HG03196 (cell line): ENCODE results near the gene MPV17.
"Not testable (repeated sequence)": the region's sequence is repeated elsewhere in the genome, so short reads cannot be mapped to it uniquely, and the experiment has no call there.

Experiments
- ATAC-seq: cut with Tn5 transposase; IDR thresholded peaks from one replicate; pipeline ENCODE4 v1.9.1; 2021; ENCODE audit not compliant: unreplicated experiment

Gene MPV17

DNA sequence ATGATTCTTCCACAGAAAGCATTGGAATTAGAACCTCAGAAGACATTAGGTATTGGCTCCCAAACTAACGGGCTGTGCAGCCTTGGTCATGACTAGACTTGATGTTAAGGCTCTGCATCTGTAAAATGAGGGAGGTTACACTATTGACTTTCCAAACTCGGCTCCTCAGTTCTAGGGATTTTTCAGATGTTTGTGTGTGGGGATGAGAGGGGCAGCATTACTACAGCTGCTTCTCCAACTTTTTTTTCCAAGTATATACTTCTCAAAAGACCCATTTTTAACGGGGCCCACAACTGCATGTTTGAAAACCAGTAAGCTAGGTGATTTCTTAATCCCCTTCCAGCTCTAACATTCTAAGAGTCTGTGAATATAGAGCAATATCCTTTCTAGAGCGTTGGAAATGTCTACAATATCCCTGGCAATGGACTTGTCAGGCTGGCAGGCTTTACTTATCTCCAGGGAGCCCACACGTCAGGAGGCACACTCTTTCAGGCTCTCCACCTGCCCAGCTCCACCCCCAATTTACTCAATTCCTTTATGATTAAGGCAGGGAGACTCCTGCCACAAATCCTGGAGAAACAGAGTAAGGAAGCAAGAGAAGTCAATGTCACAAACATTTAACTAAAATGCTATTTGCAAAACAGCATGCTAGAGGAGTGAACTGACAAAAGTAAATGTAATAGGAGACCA lies 844 bp upstream of the MPV17 start:
- ATAC-seq: no peak

GRCh38 chr2:27322301-27322765 lies 564 bp downstream of the MPV17 start:
- ATAC-seq: no peak

DNA sequence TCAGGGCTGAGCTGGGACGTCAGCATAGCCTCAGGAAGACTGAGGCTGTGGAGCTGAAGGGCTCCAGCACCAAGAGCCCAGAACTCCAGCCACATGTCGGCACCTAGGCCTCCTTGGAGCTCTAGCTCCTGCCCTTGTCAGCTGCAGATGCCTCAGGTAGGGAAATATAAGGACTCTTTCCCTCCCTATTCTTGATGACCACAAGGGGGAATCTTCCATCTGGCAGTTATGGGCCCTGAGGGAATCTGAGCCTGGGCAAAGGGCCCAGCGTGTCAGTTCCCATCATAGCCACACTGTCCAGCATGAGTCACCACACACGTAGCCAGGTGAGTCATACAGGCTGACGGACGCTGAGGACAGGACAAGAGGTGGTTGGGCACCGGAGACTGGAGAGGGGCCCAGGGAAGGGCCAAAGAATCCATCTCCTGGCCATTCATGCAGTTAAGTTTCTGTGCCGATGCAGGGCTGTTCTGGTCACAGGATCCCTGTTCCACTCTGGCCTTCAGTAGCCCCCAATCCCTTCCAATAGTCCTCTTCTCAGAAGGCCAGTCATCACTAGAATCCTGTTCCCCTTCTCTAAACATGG lies 1.8 kb downstream of the MPV17 start:
- ATAC-seq: no peak

DNA sequence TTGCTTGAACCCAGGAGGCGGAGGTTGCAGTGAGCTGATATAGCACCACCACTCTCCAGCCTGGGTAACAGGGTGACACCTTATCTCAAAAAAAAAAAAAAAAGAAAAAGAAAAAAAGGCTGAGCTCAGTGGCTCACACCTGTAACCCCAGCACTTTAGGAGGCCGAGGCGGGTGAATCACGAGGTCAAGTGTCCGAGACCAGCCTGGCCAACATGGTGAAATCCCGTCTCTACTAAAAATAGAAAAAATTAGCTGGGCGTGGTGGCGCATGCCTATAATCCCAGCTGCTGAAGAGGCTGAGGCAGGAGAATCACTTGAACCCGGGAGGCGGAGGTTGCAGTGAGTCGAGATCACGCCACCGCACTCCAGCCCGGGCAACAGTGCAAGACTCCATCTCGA lies 3.1 kb downstream of the MPV17 start:
- not testable (repeated sequence) for ATAC-seq

GRCh38 chr2:27316655-27317412 lies 6.1 kb downstream of the MPV17 start:
- ATAC-seq: no peak

GRCh38 chr2:27315122-27315521 lies 7.8 kb downstream of the MPV17 start:
- ATAC-seq: no peak

- no peak for ATAC-seq
These were observed 8.2 kb downstream of the MPV17 start for GRCh38 chr2:27314709-27315108.

DNA sequence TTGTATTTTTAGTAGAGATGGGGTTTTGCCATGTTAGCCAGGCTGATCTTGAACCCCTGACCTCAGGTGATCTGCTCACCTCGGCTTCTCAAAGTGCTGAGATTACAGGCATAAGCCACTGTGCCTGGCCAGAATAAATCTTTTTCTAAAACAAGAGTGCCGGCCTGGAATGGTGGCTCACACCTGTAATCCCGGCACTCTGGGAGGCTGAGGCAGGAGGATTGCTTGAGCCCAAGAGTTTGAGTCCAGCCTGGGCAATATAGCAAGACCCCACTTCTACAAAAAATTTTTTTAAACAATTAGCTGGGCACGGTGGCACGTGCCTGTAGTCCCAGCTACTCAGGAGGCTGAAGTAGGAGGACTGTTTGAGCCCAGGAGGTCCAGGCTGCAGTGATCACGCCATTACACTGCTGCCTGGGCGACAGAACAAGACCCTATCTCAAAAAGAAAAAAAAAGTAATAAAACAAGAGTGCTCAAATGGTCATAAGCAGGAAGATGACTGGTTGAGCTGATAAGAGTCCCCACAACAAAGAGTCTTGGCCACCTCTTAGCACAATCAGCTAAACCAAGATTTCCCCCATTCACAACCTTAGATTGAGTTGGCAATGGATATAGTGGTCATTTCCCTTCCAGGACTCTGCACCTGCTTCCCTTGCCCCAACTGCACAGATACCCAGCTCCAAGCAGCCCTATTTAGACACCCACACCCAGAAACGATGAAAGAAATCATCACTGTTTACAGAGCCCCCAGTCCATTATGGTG lies 8.8 kb downstream of the MPV17 start:
- no peak for ATAC-seq

DNA sequence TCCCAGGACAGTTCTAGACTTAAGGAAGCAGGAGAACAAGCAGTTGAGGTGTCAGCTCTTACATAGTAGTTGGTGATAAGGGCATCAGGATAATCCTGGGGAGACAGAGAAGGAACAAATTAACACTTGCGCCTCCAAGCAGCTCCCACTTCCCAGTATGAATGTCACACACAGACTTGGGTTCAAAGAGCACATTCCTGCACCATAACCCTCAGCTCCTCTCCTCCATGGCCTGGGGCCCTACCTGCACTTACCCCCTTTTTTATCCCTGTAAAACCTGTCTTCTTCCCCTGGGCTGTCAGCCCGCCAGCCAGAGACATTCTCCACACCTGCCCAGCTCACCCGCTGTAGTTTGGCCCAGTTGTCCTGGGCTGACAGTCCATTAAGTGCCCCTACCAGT lies 10.7 kb downstream of the MPV17 start:
- no peak for ATAC-seq

DNA sequence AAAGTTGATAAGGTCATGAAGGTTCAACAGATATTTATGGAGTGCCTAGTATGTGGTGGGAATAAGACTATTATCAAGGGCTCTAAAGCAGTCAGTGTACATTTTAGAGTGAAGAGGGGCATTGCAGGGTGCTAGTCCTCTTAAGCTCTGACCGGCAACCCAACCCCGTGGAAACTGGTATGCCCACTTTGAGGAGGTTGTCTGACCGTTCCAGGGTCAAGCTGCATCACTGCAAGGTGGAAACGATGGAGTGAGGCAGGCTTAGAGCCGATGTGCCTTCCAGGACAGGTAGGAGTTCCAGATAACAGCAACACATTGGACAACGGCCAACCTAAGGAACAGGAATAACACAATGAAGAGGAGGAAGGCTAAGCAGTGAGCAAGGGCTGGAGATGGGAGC lies 13.2 kb downstream of the MPV17 start:
- no peak for ATAC-seq

DNA sequence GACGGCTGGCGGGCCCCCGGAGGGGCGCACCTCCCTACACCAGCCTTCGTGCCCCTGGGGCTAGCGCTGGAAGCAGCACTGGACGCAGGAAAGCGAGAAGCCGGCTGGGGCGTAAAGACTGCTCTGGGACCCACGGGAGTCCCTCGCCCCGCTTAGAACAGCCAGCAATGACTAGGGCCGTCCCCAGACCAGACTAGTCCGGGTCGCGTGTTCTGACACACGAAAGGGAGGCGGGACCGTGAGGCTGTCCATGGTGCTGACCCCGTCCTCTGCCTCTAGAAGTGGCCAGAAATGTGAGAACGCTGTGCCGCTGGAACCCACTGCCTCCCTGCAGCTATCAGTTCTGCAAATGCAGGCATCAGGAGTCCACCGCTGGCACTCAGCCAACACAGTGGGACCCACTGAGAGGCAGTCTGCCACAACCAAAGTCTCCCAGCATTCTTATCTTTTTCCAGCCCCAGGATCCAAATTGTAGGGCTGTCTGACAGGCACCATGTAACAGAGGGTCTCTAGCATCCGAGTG lies 14.5 kb downstream of the MPV17 start, which contains the start of gene UCN:
Gene UCN, minus strand, starts transcription at position 87 of the 523 bp plus-strand sequence. CDS start 550 bp downstream, outside the sequence.
- no peak for ATAC-seq

DNA sequence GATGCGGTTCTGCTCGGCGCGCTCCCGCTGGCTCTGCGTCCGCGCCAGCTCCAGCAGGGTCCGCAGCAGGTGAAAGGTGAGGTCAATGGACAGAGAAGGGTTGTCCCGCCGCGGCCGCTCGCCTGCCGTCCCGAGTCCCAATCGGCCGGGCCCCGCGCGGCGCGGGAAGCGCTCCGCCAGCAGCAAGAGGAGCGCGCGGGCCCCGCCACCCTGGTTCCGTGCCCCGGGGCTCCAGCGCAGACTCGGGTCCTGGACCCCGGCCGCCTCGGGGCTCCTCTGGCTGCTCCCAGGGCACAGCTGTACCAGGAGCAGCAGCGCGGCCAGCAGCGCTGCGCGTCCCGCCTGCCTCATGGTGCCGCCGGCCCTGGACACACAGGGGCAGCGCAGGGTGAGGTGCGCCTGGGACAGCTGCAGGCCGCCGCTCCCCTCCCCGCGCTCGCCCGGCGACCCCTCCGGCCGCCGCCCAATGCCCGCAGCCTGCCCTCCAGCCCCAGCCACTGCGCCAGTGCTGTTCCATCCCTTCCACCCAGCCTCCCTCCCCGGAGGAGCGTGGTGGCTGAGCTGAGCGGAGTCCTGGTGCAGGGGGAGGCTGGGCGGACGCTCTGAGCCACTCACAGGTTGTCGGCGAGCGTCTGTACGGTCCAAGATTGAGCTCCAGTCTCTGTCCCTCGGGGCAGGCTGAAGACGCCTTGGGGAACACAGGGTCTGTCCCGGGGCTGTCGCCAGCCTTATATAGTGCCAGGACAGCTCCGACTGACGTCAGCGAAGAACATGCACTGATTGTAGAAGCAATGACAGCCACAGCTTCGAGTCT lies 15.1 kb downstream of the MPV17 start:
- no peak for ATAC-seq

DNA sequence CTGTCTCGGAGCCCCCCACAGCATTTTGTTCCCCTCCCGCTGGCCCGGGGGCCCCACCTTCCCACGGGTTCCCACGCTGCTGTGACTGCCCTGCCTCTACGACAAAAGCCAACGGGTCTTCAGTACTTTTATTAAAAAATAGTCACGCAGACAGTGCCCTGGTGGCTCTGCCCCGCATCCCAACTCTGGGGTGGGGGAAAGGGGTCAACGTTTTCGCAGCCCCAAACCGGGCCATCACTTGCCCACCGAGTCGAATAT lies 15.7 kb downstream of the MPV17 start:
- no peak for ATAC-seq

- ATAC-seq: no peak
These were observed 16.2 kb downstream of the MPV17 start for GRCh38 chr2:27306573-27307286.

GRCh38 chr2:27306136-27306535 lies 16.8 kb downstream of the MPV17 start:
- ATAC-seq: no peak

DNA sequence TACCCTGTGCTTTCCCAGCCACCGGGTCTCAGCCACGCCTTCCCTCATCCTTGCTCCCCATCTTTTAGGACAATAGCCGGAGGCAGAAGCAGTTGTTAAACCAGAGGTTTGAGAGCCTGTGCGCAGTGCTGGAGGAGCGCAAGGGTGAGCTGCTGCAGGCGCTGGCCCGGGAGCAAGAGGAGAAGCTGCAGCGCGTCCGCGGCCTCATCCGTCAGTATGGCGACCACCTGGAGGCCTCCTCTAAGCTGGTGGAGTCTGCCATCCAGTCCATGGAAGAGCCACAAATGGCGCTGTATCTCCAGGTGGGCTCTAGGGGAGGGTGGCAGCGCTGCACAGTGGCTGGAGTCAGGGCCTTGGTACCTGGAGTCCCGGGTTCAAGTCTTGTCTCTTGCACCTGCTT lies 17.4 kb downstream of the MPV17 start:
- no peak for ATAC-seq

- ATAC-seq: no peak
These were observed 18.2 kb downstream of the MPV17 start for GRCh38 chr2:27304488-27305240.

- no peak for ATAC-seq
These were observed 19.5 kb downstream of the MPV17 start for GRCh38 chr2:27303093-27304025.
